Spinal cord (tissue), 10 donors: Measurements from ENCODE around the gene CEP78. TPM values are rescaled to one million over a fixed set of nuclear protein-coding genes. Genes with fewer than 3 reads are reported as not detected.
A peak's percentile ranks its signal among the peaks of the same experiment; 100 is the strongest.
"Not testable (repeated sequence)": the region's sequence is repeated elsewhere in the genome, so short reads cannot be mapped to it uniquely, and the experiment has no call there.

ENCODE experiments used
- DNase-seq, 6 donors: peaks; one replicate each; pipeline versions ENCODE4 v3.0.0 to v3.0.0-alpha.2; 2013 to 2015; ENCODE audit warnings: low spot score in 6 of 6, low read depth in 4 of 6
- H3K27ac ChIP-seq: one replicate; pipeline ENCODE4 v1.5.1; 2013; ENCODE audit warnings: low read depth, low read length, control low read depth
- H3K27me3 ChIP-seq: one replicate; pipeline ENCODE4 v1.6.1; 2013; ENCODE audit warnings: low read length; ENCODE audit not compliant: control insufficient read depth, insufficient read depth
- H3K36me3 ChIP-seq: one replicate; pipeline ENCODE4 v1.6.1; 2013; ENCODE audit warnings: low read length; ENCODE audit not compliant: control insufficient read depth, insufficient read depth
- H3K4me1 ChIP-seq: one replicate; pipeline ENCODE4 v1.6.1; 2013; ENCODE audit warnings: low read length; ENCODE audit not compliant: control insufficient read depth, insufficient read depth
- H3K4me3 ChIP-seq: one replicate; pipeline ENCODE4 v1.5.1; 2013; ENCODE audit warnings: low read depth, low read length, control low read depth
- H3K9me3 ChIP-seq: one replicate; pipeline ENCODE4 v1.6.1; 2013; ENCODE audit warnings: low read length; ENCODE audit not compliant: control insufficient read depth, insufficient read depth
- WGBS: methylation state at CpG from one replicate; pipeline ENCODE4 v1.1.5; 2013; ENCODE audit warnings: missing lambda C conversion rate; ENCODE audit not compliant: insufficient coverage; 5-methylcytosine and 5-hydroxymethylcytosine counted together
- polyA plus RNA-seq, 2 donors: library from polyadenylated mRNA; unstranded; fragments of 120-200 nt; gene quantifications; one replicate each; pipeline ENCODE4 v1.2.1, GENCODE V29; 2013; ENCODE audit not compliant: insufficient read length in 2 of 2
- total RNA-seq, 2 donors: library from RNA; depleted of rRNA in 1 of 2; stranded (reverse); fragments of 120-200 nt in 1 of 2; fragments of >200 nt in 1 of 2; gene quantifications; one replicate each; pipeline versions ENCODE4 v1.2.3 to v1.2.4, GENCODE V29; 2013 to 2014
- donor health status: healthy.

Gene CEP78
- total and polyA plus RNA-seq, 4 donors: 34.2 to 57.2 (median 41.9) TPM

GRCh38 chr9:78221841-78222240 lies 14.0 kb upstream of the CEP78 start:
- H3K36me3 ChIP-seq, H3K4me1 ChIP-seq, H3K27ac ChIP-seq, H3K9me3 ChIP-seq, H3K27me3 ChIP-seq, DNase-seq, H3K4me3 ChIP-seq: not testable (repeated sequence)
- WGBS: 100% methylated on average over 1 of the region's 3 CpGs

GRCh38 chr9:78230761-78231160 lies 5.1 kb upstream of the CEP78 start:
- DNase-seq: no peak
- Histone ChIP-seq H3K27me3 (no peaks in the 10 kb centered on the region), H3K27ac (no peak overlapping the region), H3K4me3 (no peak overlapping the region), H3K4me1 (no peaks in the 10 kb centered on the region), H3K9me3 (no peaks in the 10 kb centered on the region), H3K36me3 (no peaks in the 10 kb centered on the region)
- 69% methylated on average over 2 of the region's 3 CpGs for WGBS

- not testable (repeated sequence) for H3K36me3 ChIP-seq, H3K4me3 ChIP-seq, H3K27me3 ChIP-seq, DNase-seq, H3K9me3 ChIP-seq, H3K27ac ChIP-seq
- peaks cover 11% of the 10 kb centered on the region for H3K4me1 ChIP-seq
- WGBS: 100% methylated on average over 3 of the region's 5 CpGs
Observed at GRCh38 chr9:78232471-78232870, 3.4 kb upstream of the CEP78 start.

- peaks cover 20% of the 10 kb centered on the region for H3K4me1 ChIP-seq
- no peak overlapping the region for H3K27ac ChIP-seq
- no peaks in the 10 kb centered on the region for H3K9me3 ChIP-seq
- H3K4me3 ChIP-seq: peak overlapping the region; percentile 89
- no peak for DNase-seq
- H3K27me3 ChIP-seq: no peaks in the 10 kb centered on the region
- WGBS: 100% methylated on average over 3 of the region's 7 CpGs
- no peaks in the 10 kb centered on the region for H3K36me3 ChIP-seq
Observed at GRCh38 chr9:78234810-78235209, 1.1 kb upstream of the CEP78 start.

- H3K9me3 ChIP-seq: no peaks in the 10 kb centered on the region
- DNase-seq: peak in 2 of 6 donors; percentile 30 to 34
- 5% methylated on average over 12 of the region's 17 CpGs for WGBS
- peak overlapping the region; percentile 90 for H3K27ac ChIP-seq
- no peaks in the 10 kb centered on the region for H3K36me3 ChIP-seq
- no peaks in the 10 kb centered on the region for H3K27me3 ChIP-seq
- H3K4me3 ChIP-seq: peak overlapping the region; percentile 89
- peaks cover 20% of the 10 kb centered on the region for H3K4me1 ChIP-seq
Observed at GRCh38 chr9:78235256-78235761, 566 bp upstream of the CEP78 start.

- DNase-seq: peak in 1 of 6 donors; percentile 62
- Histone ChIP-seq H3K4me3 (peak overlapping the region; percentile 89), H3K27ac (peak overlapping the region; percentile 90), H3K36me3 (peaks cover 3% of the 10 kb centered on the region), H3K27me3 (no peaks in the 10 kb centered on the region), H3K9me3 (no peaks in the 10 kb centered on the region), H3K4me1 (peaks cover 20% of the 10 kb centered on the region)
- 0% methylated on average over 9 of the region's 12 CpGs for WGBS
Observed at GRCh38 chr9:78236551-78236910, 656 bp downstream of the CEP78 start.

- no peaks in the 10 kb centered on the region for H3K27me3 ChIP-seq
- DNase-seq: no peak
- peaks cover 20% of the 10 kb centered on the region for H3K4me1 ChIP-seq
- 82% methylated on average over 10 of the region's 13 CpGs for WGBS
- H3K27ac ChIP-seq: no peak overlapping the region
- no peaks in the 10 kb centered on the region for H3K9me3 ChIP-seq
- H3K36me3 ChIP-seq: peaks cover 3% of the 10 kb centered on the region
- no peak overlapping the region for H3K4me3 ChIP-seq
Observed at GRCh38 chr9:78238046-78239038, 2.5 kb downstream of the CEP78 start.

- Histone ChIP-seq H3K27ac (no peak overlapping the region), H3K4me3 (no peak overlapping the region), H3K27me3 (no peaks in the 10 kb centered on the region), H3K9me3 (no peaks in the 10 kb centered on the region), H3K4me1 (peaks cover 20% of the 10 kb centered on the region), H3K36me3 (peaks cover 8% of the 10 kb centered on the region)
- WGBS: 55% methylated on average over 5 of the region's 5 CpGs
- DNase-seq: peak in 1 of 6 donors; percentile 57
Observed at GRCh38 chr9:78239506-78239905, 3.6 kb downstream of the CEP78 start.

- H3K36me3 ChIP-seq: peaks cover 10% of the 10 kb centered on the region
- peaks cover 14% of the 10 kb centered on the region for H3K4me1 ChIP-seq
- no peak overlapping the region for H3K27ac ChIP-seq
- H3K9me3 ChIP-seq: no peaks in the 10 kb centered on the region
- no peaks in the 10 kb centered on the region for H3K27me3 ChIP-seq
- no peak for DNase-seq
- no CpG with 5 or more reads among the region's 4 CpGs for WGBS
- no peak overlapping the region for H3K4me3 ChIP-seq
Observed at GRCh38 chr9:78242041-78242440, 6.2 kb downstream of the CEP78 start.

GRCh38 chr9:78243130-78243529 lies 7.3 kb downstream of the CEP78 start:
- H3K36me3 ChIP-seq: peaks cover 10% of the 10 kb centered on the region
- no peak for DNase-seq

More at GRCh38 chr9:78243130-78243529, 7.3 kb downstream of the CEP78 start:
- Histone ChIP-seq H3K4me1 (peaks cover 5% of the 10 kb centered on the region), H3K27me3 (no peaks in the 10 kb centered on the region), H3K4me3 (no peak overlapping the region), H3K27ac (no peak overlapping the region), H3K9me3 (no peaks in the 10 kb centered on the region)
- no CpG with 5 or more reads among the region's 1 CpG for WGBS
